ENCODE results near the gene NR1I2. TPM values are rescaled to one million over a fixed set of nuclear protein-coding genes. Genes with fewer than 3 reads are reported as not detected.

NR1I2 gene
- total RNA-seq, 1 donor from 2014 or later, result not detected

DNA sequence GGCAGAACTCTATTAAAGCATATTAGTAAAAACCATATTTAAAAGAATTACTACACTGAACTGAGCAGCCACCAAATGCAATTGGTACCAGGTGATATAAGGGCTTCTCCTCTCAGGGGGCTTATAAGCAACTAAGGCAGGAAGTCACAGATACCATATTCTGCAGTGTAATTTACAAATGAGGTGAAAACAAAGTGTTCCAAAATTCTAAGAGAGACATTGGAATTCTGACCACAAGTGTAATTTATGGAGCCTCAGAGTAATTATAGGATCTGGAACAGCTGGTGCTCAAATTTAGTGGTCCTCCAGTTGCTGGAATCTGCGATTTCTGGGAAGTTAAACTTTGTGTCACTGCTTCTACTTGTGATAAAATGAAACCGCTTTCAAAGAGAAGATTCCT lies 3.1 kb upstream of the NR1I2 start:
- DNase-seq (ENCODE audit: low read depth in 2 of 2), result no peak

DNA sequence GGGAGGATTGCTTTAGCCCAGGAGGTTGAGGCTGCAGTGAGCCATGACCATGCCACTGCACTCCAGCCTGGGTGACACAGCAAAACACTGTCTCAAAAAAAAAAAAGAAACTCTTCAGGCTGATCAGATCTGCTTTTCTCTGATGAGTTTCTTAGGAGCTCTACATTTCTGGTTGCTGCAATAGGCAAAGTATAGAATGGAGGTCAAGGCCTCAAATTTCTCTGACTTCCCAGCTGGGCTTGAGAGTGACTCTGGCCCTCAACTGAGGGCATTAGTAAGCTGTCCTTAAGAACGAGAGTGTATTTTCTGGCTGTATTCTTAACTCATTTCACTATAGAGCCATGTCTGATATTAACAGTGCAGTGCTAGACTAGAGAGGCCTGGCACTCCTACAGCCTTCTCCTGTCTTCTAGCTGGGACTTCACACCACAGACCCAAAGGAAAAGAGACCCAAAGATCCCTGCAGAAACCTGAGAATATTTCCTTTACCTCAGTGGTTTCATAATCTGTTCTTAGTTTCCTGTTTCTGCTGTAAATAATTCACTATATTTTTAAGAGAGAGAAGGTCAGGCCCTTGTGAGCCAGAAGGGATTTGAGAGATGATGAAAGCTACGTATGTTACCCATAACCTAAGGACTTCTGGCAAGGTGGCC lies 2.0 kb upstream of the NR1I2 start:
- no peak for DNase-seq (ENCODE audit: low read depth in 2 of 2)

DNA sequence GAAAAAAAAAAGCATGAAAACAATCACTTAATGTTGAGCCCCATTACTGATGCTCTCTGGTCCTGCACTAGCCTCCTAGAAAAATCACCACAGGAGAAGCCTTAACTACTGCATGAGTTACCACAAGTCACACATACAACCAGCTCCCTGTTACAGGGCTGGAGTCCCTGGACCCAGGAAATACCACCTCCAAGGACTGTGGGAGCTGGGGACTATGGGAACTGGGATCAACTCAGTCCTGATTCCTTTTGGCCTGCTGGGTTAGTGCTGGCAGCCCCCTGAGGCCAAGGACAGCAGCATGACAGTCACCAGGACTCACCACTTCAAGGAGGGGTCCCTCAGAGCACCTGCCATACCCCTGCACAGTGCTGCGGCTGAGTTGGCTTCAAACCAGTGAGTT lies 559 bp downstream of the NR1I2 start:
- no peak for DNase-seq (ENCODE audit: low read depth in 2 of 2)

DNA sequence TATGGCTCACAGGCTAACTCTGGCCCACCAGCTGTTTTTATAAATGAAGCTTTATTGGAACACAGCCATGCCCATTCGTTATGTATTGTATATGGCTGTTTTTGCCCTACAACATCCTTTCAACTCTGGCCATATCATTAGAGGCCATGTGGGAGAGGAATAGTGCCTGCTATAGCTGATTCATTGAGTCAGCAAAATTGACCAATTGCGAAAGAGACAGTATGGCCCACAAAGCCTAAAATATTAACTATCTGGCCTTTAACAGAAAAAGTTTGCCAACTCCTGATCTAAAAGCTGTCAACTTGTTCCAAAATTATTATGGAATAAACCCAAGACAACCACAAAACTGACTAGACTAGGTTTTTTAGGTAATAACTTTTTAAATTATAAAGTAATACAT lies 1.4 kb downstream of the NR1I2 start:
- DNase-seq (ENCODE audit: low read depth in 2 of 2), result no peak

DNA sequence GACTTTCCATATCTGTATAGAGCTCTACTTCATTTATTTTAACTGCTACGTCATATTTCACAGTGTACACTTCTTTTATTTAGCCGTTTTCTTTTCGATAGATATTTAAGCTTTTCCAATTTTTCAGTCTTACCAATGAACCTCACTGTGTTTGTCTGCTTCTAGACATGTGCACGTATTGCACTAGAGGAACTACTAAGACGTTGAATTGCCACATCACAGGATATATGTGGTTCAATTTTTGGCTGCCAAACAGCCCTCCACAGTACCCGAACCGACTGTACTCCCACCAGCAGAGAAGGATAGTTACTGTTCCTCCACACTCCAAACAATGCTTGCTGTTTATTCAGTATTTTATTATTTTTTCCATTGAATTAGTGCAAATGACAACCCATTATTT lies 2.0 kb downstream of the NR1I2 start:
- DNase-seq (ENCODE audit: low read depth in 2 of 2), result no peak

- DNase-seq (ENCODE audit: low read depth in 2 of 2), result no peak
These were observed 4.5 kb downstream of the NR1I2 start for GRCh38 chr3:119786409-119786808.

DNA sequence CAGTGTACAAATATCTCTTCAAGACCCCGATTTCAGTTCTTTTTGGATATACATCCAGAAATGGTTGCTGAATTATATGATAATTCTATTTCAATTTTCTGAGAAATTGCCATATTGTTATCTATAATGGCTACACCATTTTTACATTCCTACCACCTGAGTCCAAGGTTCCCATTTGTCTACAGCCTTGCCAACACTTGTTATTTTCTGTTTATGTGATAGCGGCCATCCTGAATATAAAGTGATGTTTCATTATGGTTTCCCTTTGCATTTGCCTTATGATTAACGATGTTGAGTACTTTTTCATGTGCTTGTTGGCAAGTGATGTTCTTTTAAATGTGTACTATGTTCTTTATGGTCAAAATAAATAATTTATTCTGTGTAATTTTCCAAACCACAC lies 8.5 kb downstream of the NR1I2 start:
- no peak for DNase-seq (ENCODE audit: low read depth in 2 of 2)

- DNase-seq (ENCODE audit: low read depth in 2 of 2), result no peak
These were observed 10.4 kb downstream of the NR1I2 start for GRCh38 chr3:119792270-119792669.

DNA sequence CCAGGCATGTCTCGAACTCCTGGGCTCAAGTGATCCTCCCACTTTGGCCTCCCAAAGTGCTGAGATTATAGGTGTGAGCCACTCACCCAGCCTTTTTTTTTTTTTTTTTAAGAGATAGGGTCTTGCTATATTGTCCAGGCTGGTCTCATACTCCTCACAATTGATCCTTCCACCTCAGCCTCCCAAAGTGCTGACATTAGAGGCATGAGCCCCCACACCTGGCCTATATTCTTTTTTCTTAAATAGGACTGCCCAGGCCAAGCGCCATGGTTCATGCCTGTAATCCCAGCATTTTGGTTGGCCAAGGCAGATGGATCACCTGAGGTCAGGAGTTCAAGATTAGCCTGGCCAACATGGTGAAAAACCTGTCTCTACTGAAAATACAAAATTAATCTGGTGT lies 12.5 kb downstream of the NR1I2 start:
- no peak for DNase-seq (ENCODE audit: low read depth in 2 of 2)

DNA sequence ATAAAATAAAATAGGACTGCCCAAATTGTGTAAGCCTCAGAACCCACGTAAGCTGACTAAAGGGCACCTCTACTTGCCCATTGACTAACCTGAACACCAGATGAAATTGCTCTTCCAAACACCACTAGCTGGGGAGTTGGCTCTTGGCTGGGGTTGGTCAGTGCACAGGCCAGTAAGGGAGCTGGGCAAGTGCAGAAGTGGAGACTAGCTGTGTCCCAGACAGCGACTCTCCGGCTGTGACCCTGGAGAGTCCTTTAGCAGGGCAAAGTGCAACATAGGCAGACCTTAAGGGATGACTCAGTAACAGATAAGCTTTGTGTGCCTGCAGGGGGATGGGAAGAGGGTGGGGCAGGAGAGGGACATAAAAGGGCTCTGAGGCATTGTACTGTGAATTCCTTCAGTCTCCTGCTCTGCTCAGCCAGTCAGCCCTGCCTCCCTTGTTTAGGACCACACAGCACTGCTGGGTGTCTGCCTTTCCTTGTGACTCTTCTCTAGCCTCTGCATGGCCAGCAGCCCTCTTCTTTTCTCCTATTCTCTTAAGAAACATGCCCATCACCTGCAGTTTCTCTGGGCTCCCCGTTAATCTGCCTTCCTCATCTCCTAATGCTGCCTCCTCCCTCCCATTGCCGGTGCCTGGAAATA lies 13.2 kb downstream of the NR1I2 start:
- DNase-seq (ENCODE audit: low read depth in 2 of 2), result no peak

DNA sequence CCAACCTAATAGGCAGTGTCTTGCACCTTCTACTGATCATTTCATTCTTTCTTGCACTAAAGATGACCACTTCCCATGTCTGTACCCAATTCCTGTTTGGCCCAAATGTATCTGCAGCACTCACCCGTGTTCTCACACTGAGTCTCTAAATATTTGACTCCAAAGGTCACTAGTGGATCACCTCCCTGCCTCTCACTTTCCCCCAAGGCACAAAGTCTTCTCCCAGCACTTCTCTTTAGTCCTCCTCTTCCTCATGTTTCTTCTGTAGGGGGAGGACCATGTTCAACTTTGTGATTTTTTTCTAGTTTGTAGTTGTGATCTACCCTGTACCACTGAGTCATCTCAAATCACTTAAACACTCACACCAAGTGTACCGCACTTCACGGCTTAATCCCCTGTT lies 13.9 kb downstream of the NR1I2 start:
- DNase-seq (ENCODE audit: low read depth in 2 of 2), result no peak

GRCh38 chr3:119796368-119796767 lies 14.5 kb downstream of the NR1I2 start:
- DNase-seq (ENCODE audit: low read depth in 2 of 2), result no peak

DNA sequence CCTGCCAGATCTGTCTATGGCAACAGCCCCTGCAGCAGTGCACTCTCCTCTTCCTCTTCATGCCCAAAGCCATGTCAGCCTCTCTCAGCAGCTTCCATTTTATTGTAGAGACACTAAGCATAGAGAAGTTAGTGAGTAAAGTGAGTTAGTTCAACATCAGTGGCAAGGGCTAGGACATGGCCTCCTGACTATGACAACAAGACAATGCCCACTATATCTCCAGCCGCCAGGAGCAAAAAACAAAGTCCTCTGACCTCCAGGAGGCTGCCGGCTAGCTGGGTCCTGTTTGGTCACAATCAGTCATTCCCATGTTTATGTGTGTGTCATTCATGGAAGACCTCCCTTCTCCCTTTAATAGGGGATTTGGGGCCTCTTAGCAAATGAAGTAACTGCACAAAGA lies 14.9 kb downstream of the NR1I2 start:
- DNase-seq (ENCODE audit: low read depth in 2 of 2), result peak in 1 of 2 donors; percentile 22

- no peak for DNase-seq (ENCODE audit: low read depth in 2 of 2)
These were observed 18.9 kb downstream of the NR1I2 start for GRCh38 chr3:119800844-119801243.

DNA sequence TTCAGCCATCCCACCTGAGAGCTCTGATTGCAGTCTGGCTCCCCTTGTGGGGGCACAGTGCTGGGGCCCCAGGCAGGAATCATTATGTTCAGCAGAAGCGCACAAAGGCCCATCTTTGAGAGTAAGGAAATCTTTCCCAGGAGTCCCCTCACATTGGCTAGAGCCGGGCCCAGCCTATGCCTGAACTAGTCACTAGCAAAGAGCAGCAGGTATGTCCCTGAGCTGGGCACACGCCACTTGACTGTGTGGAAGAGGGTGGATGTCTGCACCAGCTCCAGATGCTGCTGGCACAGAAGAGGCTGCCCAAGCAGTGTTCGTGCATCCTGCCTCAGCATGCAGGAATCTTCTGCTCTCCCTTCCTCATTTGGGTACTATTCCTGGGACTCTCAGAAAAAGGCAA lies 26.3 kb downstream of the NR1I2 start:
- DNase-seq (ENCODE audit: low read depth in 2 of 2), result no peak

DNA sequence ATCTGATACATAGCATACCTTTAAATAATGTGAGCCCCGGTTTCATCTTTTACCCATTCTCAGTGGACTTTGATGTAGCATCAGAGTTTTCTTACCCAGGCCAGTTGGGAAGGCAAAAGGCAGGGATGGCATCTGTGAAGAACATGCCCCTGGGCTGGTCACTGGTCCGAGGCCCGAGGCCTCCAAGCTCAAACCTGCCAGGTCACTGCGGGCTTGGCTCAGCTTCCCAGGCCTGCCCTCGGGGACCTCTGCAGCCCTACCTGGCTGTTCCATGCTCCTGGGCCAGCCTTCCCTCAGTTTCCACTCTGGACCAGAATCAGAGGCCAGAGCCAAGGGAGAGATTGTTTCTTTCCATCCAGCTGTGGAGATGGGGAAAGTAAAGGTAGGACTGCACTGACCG lies 26.9 kb downstream of the NR1I2 start:
- DNase-seq (ENCODE audit: low read depth in 2 of 2), result no peak

GRCh38 chr3:119809249-119810017 lies 27.5 kb downstream of the NR1I2 start:
- DNase-seq (ENCODE audit: low read depth in 2 of 2), result no peak

GRCh38 chr3:119810018-119810435 lies 28.1 kb downstream of the NR1I2 start:
- DNase-seq (ENCODE audit: low read depth in 2 of 2), result peak; percentile 38 to 58

DNA sequence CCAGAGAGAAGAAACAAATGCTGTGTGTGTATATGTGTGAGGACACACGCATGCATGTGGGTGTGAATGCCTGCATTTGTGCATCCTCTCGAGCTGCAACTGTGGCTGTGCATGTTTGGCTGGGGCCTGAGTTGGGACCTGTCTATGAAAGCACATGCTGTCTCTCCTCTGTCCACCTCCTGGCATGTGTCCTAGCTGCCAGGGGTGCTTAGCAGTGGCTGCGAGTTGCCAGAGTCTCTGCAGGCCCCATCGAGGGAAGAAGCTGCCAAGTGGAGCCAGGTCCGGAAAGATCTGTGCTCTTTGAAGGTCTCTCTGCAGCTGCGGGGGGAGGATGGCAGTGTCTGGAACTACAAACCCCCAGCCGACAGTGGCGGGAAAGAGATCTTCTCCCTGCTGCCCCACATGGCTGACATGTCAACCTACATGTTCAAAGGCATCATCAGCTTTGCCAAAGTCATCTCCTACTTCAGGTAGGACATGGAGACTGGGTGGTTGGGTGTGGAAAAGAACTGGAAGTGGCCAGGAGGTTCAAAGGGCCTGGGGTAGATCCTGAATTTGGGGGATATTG lies 30.7 kb downstream of the NR1I2 start:
- DNase-seq (ENCODE audit: low read depth in 2 of 2), result no peak

- no peak for DNase-seq (ENCODE audit: low read depth in 2 of 2)
These were observed 33.8 kb downstream of the NR1I2 start for GRCh38 chr3:119815716-119816115.

- no peak for DNase-seq (ENCODE audit: low read depth in 2 of 2)
These were observed 35.2 kb downstream of the NR1I2 start for GRCh38 chr3:119817071-119817470.

GRCh38 chr3:119817583-119818363 lies 35.9 kb downstream of the NR1I2 start:
- no peak for DNase-seq (ENCODE audit: low read depth in 2 of 2)
